ENCODE results near the gene ERN1.

Gene ERN1

GRCh38 chr17:63999680-64000531, 130.0 kb downstream of the ERN1 start:
- H3K27ac ChIP-seq, result no peak overlapping the region
- no peak for TF ChIP-seq ZFX (IDR thresholded peaks at IDR 0.05)
- no peak for TF ChIP-seq CTCF (conservative IDR thresholded peaks at IDR 0.05)

GRCh38 chr17:63998721-63999679, 130.9 kb downstream of the ERN1 start:
- no peak for TF ChIP-seq ZFX (IDR thresholded peaks at IDR 0.05)
- TF ChIP-seq CTCF (conservative IDR thresholded peaks at IDR 0.05), result no peak
- H3K27ac ChIP-seq, result no peak overlapping the region

- no peak within 1 kb of the TSS; the same call in 1 of the 2 replicates for H3K27ac ChIP-seq
- TF ChIP-seq ZFX (IDR thresholded peaks at IDR 0.05), result no peak
- no peak for TF ChIP-seq CTCF (conservative IDR thresholded peaks at IDR 0.05)
Measured at GRCh38 chr17:63998050-63998720, 131.8 kb downstream of the ERN1 start, which contains the start of gene PRR29. PRR29 (plus strand) TSS chr17:63998351; CDS start chr17:63998365, 14 bp downstream.

- TF ChIP-seq ZFX (IDR thresholded peaks at IDR 0.05), result no peak
- TF ChIP-seq CTCF (conservative IDR thresholded peaks at IDR 0.05), result no peak
- H3K27ac ChIP-seq, result no peak overlapping the region
Measured at GRCh38 chr17:63997341-63998048, 132.4 kb downstream of the ERN1 start.

GRCh38 chr17:63996430-63997182, 133.3 kb downstream of the ERN1 start:
- TF ChIP-seq ZFX (IDR thresholded peaks at IDR 0.05), result no peak
- no peak for TF ChIP-seq CTCF (conservative IDR thresholded peaks at IDR 0.05)
- no peak overlapping the region for H3K27ac ChIP-seq

- TF ChIP-seq CTCF (conservative IDR thresholded peaks at IDR 0.05) (no peak), ZFX (IDR thresholded peaks at IDR 0.05) (no peak)
- no peak overlapping the region for H3K27ac ChIP-seq
Measured at GRCh38 chr17:63995626-63996025, 134.3 kb downstream of the ERN1 start.
